GM21576 (cell line): ENCODE measurements around the gene TMEM106C.
"Not testable (repeated sequence)": the region's sequence is repeated elsewhere in the genome, so short reads cannot be mapped to it uniquely, and the experiment has no call there.

ENCODE experiments used
- ATAC-seq: cut with Tn5 transposase; IDR thresholded peaks from one replicate; pipeline ENCODE4 v1.9.1; 2021; ENCODE audit warnings: mild to moderate bottlenecking, moderate library complexity; ENCODE audit not compliant: unreplicated experiment

TMEM106C gene

DNA sequence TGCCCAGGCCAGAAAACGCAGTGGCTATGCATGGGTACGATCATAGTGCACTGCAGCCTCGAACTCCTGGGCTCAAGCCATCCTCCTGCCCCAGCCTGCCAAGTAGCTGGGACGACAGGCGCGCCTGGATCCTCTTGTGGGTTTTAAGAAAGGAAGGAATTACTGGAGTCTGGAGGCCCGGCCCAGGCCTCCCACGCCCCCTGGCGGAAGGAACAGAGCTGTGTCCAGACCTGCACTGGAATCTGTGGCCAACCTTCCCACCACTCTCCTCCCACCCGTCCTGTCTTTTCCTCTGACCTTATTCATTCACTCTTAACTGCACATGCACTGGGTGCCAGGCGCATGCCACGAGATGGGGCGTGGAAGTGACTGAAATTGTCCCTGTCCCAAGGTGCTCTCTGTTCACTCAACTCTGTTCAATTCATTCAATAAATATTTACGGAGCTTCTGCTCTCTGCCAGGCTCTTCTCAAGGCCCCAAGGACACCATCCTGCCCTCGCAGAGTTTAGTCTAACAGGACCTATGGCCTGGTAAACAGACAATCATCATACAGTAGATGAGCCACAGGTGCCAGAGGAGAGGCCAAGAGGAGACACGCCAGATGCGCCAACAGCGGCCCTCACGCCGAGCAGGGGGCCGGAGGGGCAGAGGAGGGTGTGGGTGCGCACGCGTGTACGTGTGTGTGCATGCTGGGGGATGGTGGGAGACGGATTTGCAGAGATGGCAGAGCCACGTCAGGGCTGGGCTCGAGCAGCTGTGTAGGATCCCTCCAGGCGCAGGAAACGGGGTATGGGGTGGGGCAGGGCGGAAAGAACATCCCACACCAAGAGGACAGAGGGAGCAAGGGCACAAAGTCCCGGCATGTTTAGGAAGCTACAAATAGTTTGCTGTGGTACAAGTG, 13.7 kb upstream of the TMEM106C start:
- ATAC-seq: no peak

DNA sequence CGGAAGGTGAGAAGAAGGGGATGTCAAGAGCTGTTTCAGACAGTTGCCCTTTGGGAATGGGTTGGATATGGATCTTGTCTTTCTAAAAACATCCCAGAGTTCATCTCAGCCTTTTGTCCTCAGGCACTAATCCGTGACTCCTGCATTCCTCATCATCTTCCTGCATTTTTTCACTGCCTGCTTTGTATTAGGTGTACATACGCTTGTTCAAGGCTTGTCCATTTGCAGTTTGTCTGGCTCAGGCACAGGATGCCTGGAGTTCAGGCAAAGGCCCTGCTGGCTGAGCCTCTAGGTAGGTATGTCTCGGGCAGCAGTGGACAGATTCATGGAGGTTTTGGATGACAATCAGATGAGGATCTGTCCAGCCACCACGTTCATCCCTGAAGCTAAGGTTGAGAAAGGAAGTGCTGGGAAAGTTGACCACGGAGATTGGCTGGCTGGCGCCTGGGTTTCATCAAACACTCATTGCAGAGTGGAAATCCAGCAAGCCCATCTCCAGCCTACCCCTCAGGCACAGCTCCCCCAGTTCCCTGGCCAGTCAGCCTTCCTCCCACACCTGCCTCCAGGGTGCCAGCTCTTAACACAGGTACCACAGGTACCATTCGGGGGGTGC, 12.4 kb upstream of the TMEM106C start:
- no peak for ATAC-seq

DNA sequence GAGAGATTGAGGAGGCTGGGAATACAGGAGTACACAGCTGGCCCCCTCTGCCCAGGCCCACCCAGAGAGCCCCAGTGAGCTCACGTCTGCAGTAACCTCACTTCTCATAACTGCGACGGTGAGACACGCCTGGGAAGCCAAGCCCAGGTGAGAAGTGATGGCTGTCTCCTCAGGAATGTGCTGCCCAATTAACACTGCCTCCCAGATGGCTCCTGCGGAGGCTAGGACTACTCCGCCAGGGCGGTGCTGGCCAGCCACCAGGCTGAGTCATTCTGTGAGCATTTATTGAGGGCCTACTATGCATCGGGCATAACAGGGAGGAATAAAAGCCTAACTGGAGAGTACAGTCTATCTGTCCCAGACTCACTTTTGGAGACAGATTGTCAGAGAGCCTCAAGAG, 9.3 kb upstream of the TMEM106C start:
- no peak for ATAC-seq

DNA sequence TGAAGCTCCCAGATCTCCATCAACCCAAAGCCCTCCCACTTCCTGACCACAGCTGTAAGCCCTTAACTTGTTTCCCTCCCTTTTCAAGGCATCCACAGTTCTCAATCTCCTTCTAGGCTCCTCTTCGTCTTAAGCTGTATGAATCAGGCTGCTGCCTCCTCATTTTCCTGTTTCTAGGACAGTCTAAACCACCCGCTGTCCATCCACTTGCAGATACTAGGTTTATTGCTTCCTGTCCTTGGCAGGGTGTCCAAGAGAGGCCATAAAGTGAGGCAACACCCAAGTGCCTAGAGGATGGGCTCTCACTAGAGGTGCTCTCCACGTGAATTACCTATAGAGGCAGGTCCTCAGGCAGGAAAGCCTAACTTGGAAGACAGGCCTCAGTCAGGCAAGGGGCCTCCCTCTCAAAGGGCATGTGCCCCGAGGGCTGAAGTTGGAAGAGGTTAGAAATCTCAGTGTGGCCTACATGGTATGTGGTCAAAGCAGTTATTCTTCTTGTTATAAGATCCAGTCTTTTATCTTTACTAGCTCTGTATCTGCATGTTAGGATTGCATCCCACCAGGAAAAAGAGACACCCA, 8.8 kb upstream of the TMEM106C start:
- ATAC-seq: no peak

DNA sequence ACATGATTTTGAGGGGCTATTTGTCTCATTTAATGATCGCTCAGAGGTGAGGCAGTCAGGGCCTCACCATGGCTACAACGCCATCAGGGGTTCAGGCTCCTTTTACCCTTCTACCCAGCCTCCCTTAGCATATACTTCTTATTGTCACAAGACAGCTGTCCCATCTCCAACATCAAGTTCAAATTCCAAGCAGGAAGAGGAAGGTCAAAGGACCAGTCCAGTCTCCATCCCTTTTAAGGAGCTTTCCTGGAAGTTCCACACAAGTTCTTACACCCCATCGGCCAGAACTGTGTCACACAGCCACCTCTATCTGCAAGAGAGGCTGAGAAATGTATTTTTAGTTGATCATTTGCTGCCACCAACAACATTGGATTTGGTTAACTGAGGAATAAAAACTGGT, 8.3 kb upstream of the TMEM106C start:
- ATAC-seq: no peak

DNA sequence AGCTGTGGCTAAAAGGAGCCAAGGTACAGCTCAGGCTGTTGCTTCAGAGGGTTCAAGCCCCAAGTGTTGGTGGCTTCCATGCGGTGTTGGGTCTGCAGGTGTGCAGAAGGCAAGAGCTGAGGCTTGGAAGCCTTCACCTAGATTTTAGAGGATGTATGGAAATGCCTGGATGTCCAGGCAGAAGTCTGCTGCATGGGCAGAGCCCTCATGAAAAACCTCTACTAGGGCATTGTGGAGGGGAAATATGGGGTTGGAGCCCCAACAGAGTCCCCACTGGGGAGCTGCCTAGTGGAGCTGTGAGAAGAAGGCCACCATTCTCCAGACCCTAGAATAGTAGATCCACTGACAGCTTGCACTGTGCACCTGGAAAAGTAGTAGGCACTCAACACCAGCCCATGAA, 5.7 kb upstream of the TMEM106C start:
- ATAC-seq: not testable (repeated sequence)

DNA sequence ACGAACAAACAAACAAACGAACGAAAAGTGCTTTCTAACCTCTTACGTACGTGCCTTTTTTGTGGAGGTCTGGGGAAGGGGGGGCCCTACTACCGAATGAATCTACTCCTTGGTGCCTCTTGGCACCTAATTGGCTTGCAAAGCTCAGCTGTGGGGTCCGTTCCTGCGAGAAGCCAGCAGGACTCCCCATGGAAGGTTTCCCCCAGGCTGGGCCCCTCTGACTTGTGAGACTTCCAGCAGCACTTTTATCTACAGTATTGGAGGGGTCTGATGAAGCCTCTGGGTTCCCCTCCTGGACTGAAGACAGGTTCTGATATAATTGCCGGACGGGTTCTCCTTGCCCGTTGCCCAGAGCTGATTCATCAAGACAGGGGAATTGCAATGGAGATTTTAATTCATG, 1.2 kb upstream of the TMEM106C start:
- no peak for ATAC-seq

DNA sequence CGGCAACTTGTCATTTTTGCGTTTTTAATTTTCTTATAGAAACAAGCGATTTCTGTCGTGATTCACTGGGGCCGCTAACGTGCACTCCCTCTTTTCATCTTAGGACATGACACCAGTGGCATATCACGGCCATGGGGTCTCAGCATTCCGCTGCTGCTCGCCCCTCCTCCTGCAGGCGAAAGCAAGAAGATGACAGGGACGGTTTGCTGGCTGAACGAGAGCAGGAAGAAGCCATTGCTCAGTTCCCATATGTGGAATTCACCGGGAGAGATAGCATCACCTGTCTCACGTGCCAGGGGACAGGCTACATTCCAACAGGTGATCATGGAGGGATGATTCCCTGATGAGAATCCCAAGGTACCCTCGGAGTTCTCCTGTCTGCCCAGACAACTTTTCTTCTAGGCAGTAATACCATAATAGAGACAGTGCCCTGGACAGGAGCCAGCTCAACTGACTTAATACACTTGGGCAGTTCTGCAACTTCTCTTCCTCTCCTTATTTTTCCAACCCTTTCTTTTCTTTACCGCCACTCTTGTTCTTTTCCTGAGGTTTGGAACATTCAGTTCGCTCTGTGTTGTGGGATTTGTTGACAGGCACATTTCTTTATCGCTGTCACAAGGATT, 821 bp downstream of the TMEM106C start:
- ATAC-seq: no peak

DNA sequence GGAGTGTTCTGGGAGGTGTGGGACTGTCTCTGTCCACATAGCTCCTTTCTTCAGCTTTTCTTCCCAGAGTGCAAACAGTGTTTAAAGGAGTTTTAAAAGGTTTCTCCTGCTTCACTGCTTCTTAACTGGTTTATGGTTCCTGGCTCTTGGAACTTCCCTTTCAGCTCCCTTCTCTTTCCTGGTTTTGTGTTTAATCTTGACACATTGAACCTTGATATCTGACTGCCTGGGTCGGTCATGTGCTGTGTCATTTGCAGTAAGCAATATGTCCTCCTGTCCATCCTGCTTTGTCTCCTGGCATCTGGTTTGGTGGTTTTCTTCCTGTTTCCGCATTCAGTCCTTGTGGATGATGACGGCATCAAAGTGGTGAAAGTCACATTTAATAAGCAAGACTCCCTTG, 2.2 kb downstream of the TMEM106C start:
- ATAC-seq: no peak

DNA sequence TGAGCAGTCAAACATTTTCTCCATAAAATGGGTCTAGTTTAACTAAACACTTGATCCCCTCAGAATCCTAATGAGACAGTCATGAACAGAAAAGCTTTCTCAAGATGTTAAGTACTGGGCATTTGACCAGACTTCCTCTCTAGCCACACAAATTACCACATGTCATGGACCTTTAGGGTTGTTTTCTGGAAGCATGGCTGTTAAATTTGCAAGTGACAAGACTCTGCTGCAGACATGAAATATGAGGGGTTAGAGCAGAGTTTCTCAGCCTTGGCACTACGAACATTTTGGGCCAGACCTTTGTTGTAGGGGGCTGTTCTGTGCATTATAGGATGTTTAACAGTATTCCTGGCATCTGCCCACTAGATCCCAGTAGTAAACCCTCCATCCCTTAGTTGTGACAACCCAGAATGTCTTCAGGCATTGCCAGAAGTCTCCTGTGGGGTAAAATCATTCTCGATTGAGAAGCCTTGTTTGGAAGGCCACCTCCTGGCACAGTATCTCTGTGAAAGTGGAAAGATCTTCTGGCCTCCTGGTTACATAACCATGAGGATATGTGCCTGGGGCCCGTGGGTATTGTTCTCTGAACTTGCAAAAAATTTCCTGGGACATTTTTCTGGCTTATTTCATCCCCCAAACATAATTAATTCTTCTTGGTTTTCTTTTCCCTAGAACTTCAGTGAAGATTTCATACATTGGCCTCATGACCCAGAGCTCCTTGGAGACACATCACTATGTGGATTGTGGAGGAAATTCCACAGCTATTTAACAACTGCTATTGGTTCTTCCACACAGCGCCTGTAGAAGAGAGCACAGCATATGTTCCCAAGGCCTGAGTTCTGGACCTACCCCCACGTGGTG, 4.3 kb downstream of the TMEM106C start:
- no peak for ATAC-seq

DNA sequence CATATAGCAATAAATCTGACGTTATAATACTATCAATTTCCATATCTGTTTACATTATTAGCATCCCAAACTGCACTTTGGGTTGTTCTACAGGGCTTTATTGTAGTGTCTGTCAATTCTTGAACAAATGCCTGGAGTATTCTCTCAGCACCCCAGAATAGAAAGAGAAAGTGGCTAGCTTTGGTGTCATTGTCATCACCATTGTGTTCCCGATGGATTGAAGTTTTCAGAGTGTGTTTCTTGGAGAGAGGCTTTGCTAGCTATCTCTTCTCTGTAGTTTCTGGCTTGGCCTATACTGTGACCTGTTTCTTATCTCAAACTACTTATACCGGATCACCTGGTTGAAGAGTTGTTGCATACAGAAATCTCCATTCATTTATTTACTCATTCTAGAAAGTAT, 6.4 kb downstream of the TMEM106C start:
- no peak for ATAC-seq

DNA sequence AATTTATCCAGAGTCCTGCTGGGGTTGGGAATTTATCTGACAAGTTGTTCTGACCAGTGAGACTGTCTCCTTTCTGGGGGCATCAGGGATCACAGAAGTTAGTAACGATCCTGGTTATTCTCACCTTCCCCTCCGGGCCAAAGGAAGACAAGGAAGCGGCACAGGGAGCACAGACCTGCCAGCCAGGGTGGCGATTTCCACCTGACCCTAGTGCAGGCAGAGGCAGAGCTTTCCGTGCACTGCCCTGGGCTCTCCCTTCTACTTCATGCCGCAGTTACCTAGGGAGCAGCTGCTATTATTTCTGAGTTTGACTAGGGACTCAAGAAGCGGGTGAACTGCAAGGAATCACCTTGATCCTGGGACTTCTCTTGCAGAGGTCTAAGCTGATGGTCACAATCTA, 7.4 kb downstream of the TMEM106C start:
- no peak for ATAC-seq

DNA sequence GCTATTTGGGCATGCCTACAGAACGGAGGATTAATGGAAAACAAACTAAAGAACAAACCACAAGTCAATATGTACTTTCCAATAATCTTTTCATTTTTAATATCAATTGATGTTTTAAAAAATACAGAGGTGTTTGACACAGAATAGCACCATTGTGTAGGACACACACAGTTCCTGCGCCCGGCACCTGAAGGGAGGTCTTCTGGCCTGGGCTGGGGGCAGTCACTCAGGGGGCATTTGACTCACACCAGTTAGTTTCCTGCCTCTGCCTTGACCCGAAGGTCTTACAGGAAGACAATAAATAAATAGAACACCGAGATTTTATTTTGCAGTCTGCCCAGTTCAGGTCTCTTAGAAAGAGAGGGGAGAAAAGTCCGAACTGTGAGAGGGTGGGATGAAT, 9.5 kb downstream of the TMEM106C start:
- no peak for ATAC-seq

DNA sequence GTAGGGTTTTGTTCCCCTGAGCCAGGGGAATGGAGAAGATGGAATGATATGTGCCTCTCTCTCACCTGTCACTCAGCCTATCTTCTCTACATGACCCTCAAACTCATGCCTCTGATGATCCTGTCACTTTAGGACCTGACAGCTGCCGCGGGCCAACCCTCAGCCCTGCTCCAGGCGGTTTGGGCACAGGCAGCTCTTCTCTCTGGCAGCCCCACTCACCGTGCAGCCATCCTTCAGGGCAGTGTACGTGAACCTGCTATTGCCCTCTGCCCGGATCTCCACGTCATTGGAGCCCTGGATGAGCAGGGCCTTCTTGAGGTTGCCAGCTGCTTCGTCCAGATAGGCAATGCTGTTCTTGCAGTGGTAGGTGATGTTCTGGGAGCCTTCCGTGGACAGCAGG, 10.5 kb downstream of the TMEM106C start:
- no peak for ATAC-seq

DNA sequence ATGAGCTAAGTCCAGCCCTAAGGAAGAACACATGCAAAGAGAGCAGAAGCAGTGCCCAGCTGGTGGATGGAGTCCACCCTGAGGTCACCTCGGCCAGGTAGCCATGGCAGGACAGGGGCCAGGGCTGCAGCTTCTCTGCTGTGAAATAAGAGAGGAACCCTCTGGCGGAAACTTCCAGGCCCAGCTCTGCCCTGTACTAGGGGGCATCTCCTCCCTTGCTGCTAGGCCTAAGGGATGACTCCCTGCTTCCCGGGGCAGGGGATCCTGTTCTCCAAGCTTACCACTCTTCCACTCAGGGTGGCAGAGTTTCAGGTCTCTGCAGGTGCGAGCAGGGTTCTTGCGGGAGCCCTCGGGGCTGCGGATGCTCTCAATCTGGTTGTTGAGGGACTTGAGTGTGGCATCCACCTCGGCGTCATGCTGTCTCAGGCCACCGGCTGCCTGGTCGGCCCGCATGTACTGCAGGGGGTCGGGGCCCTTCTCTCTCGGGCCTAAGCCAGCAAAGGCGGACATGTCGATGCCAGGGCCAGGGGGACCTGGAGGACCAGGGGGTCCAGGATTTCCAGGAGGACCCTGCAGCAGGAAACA, 11.7 kb downstream of the TMEM106C start:
- ATAC-seq: no peak

DNA sequence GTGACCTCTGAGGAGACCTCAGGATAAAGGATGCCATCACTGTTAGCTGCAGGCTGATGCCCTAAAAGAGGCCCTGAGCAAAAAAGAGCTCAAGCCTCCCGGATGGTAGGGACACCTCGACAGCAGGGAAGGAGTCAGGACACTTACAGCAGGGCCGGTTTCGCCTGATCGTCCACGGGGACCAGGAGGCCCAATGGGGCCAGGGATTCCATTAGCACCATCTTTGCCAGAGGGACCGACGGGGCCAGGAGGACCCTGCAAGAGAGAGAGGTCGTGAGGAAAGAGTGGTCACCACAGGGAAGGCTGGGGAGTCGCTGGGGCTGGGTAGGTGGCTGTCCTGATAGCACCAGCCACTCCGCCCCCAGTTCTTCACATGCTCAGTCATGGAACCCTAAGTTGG, 12.4 kb downstream of the TMEM106C start:
- ATAC-seq: no peak

DNA sequence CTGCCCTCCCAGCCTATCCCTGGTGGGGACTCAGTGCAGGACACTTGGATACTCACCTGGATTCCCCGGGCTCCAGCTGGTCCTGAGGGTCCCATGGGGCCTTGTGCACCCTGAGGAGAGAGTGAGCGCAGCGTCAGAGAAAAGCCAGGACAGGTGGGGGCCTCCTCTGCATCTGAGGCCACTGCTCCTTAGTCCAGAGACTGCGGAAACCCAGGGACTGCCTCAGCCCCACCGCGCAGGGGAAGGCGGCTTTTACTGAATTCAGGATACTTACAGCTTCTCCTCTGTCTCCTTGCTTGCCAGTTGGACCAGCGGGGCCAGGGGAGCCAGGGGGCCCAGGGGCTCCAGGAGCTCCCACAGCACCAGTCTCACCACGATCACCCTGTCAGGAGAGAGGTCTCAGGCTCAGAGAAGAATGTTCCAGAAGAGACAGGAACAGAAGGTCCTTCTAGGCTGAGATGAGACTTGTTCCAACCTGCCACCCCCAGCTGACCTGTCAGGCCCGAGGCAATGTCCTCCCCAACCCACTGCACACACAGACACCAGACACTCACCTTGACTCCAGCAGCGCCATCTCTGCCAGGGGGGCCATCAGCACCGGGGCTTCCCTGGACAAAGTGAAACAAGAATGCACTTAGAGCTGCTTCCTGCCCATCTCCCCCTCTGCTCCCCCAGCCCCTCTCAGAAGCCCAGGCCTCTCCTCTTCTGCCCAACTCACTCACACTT, 13.8 kb downstream of the TMEM106C start:
- ATAC-seq: no peak

DNA sequence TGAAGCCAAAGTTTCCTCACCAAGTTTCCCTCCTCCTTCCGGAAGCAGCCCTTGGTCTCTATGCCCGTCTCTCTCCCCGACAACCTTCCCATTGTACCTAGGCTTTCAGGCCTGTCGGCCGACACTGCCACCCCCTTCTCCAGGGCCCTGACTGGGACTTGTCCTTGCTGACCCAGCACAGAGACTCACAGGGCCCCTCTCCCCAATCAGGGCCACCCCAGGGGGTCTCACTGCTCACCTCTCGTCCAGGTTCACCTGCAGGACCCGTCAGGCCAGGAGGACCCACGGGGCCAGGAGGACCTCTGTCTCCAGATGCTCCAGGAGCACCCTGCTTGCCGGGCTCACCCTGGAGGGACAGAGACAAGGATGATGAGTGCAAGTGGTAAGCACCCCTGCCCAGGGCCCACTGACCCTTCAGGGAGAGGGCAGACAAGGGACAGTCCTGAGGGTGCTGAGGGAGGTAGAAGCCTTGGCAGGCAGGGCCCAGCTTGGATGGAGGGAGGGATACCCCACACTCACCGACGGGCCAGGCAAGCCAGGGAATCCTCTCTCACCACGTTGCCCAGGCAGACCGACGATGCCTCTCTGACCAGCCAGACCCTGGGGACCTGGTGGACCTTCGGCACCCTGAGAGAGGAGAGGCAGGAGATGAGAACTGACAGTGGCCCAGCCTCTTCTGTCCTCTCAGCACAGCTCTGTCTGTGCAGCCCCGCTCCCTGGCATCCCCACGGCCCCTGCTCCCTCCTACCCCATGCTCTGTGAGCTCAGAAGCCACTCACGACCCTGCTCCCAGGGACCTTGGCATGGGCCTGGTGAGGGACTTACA, 14.6 kb downstream of the TMEM106C start:
- no peak for ATAC-seq

DNA sequence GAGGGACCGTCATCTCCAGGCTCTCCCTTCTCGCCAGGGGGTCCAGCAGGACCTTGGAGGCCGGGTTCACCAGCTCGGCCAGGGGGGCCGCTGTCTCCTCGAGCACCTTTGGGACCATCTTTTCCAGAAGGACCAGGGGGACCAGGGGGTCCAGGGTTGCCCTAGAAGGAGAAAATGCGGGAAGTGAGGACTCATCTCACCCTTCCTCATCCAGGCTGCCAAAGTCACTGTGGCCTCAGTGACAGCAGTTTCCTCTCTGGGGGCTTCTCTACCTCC, 15.1 kb downstream of the TMEM106C start:
- no peak for ATAC-seq
